HCT116 (cell line): ENCODE measurements around the gene MCC. TPM values are rescaled to one million over a fixed set of nuclear protein-coding genes. Genes with fewer than 3 reads are reported as not detected.

Experiments used
- ATAC-seq: fragments of 200-7000 bp; cut with Tn5 transposase; 2 replicates; pipeline ENCODE4 v1.9.1; 2020; ENCODE audit warnings: mild to moderate bottlenecking, moderate library complexity
- BruUV-seq: library from RNA; stranded (reverse); fragments of 400-500 nt; replicated peaks from 2 replicates; lab custom pipeline; 2021; lab: Mats Ljungman, UMichigan
- CTCF ChIA-PET: fragments of 300-600 bp; sonication (Branson Sonifier 250); formaldehyde crosslinking; loops from one replicate; lab custom pipeline; 2021; ENCODE audit warnings: antibody characterized with exemption; lab: Charles Lee
- POLR2A ChIA-PET: fragments of 300-600, 350-600 bp; sonication (Branson Sonifier 250); formaldehyde crosslinking; loops from one replicate; lab custom pipeline; 2021; ENCODE audit warnings: antibody characterized with exemption; lab: Charles Lee
- RAD21 ChIA-PET, 2 experiments: fragments of 300-600 bp; sonication (Branson Sonifier 250); formaldehyde crosslinking; loops; one replicate each; lab custom pipeline; 2023; ENCODE audit warnings: low total read pairs in 2 of 2; ENCODE audit not compliant: uncharacterized antibody in 2 of 2, unreplicated experiment in 2 of 2, low non-redundant PET in 1 of 2; lab: Charles Lee
- DNase-seq: peaks from one replicate; pipeline ENCODE4 v3.0.0-alpha.2; 2010; ENCODE audit warnings: low read depth, low spot score
- H2AFZ ChIP-seq: fragments of 200-600 bp; shearing (Covaris generic), sonication (generic); 2 replicates; pipeline ENCODE4 v1.6.1; 2017; ENCODE audit warnings: low read depth, mixed run types, mixed read lengths, antibody characterized with exemption, low read length; ENCODE audit not compliant: poor library complexity, severe bottlenecking
- H3K27ac ChIP-seq: 2 replicates; pipeline ENCODE4 v1.5.1; 2012; ENCODE audit warnings: low read depth, low read length
- H3K27me3 ChIP-seq: fragments of 200-600 bp; sonication (generic); 2 replicates; pipeline ENCODE4 v1.6.1; 2016; ENCODE audit warnings: mixed run types, low read length, mixed read lengths; ENCODE audit not compliant: insufficient read depth
- H3K36me3 ChIP-seq, 2 experiments: fragments of 200-500 bp in 1 of 2; fragments of 200-600 bp in 1 of 2; sonication (Bioruptor generic) in 1 of 2; sonication (generic) in 1 of 2; 2 replicates each; pipeline versions ENCODE4 v1.5.1 to v1.6.1; 2014 to 2016; ENCODE audit warnings: low read length in 2 of 2, inconsistent platforms in 1 of 2, mixed read lengths in 1 of 2, mixed run types in 1 of 2; ENCODE audit not compliant: insufficient read depth in 2 of 2, control insufficient read depth in 1 of 2
- H3K4me1 ChIP-seq, 2 experiments: fragments of 200-600 bp in 1 of 2; sonication (generic) in 1 of 2; 2 replicates each; pipeline versions ENCODE4 v1.5.1 to v1.6.1; 2012 to 2017; ENCODE audit warnings: low read length in 2 of 2, inconsistent platforms in 1 of 2, mild to moderate bottlenecking in 1 of 2, mixed read lengths in 1 of 2, mixed run types in 1 of 2, moderate library complexity in 1 of 2; ENCODE audit not compliant: insufficient read depth in 2 of 2, control insufficient read depth in 1 of 2
- H3K4me2 ChIP-seq: fragments of 200-600 bp; sonication (generic); 2 replicates; pipeline ENCODE4 v1.6.1; 2017; ENCODE audit warnings: mixed run types, low read length, mixed read lengths
- H3K4me3 ChIP-seq, 2 experiments: fragments of 200-600 bp in 1 of 2; sonication (generic) in 1 of 2; replicated peaks in 1 of 2; 2 replicates each; pipeline ENCODE4 v1.5.1; 2011 to 2016; ENCODE audit warnings: low read length in 2 of 2, control low read depth in 1 of 2, low read depth in 1 of 2, mild to moderate bottlenecking in 1 of 2, mixed read lengths in 1 of 2, mixed run types in 1 of 2
- H3K79me2 ChIP-seq: fragments of 200-600 bp; sonication (generic); 2 replicates; pipeline ENCODE4 v1.6.1; 2017; ENCODE audit warnings: mild to moderate bottlenecking, mixed run types, low read length, moderate library complexity, mixed read lengths; ENCODE audit not compliant: insufficient read depth
- H3K9ac ChIP-seq: fragments of 200-600 bp; sonication (generic); 2 replicates; pipeline ENCODE4 v1.6.1; 2016; ENCODE audit warnings: low read length, mixed read lengths
- H3K9me2 ChIP-seq: fragments of 200-600 bp; sonication (generic), shearing (Covaris generic); 2 replicates; pipeline ENCODE4 v1.6.1; 2017; ENCODE audit warnings: mixed run types, mild to moderate bottlenecking, moderate library complexity; ENCODE audit not compliant: insufficient read depth
- H3K9me3 ChIP-seq, 2 experiments: fragments of 200-500 bp in 1 of 2; fragments of 200-600 bp in 1 of 2; sonication (Bioruptor generic) in 1 of 2; sonication (generic) in 1 of 2; 2 replicates each; pipeline ENCODE4 v1.6.1; 2014 to 2017; ENCODE audit warnings: low read length in 2 of 2, mixed read lengths in 2 of 2, inconsistent platforms in 1 of 2, low read depth in 1 of 2, mild to moderate bottlenecking in 1 of 2, mixed run types in 1 of 2, moderate library complexity in 1 of 2; ENCODE audit not compliant: control insufficient read depth in 1 of 2, insufficient read depth in 1 of 2
- H4K20me1 ChIP-seq: fragments of 200-600 bp; sonication (generic), shearing (Covaris generic); 2 replicates; pipeline ENCODE4 v1.6.1; 2017; ENCODE audit warnings: mixed run types, mild to moderate bottlenecking, moderate library complexity; ENCODE audit not compliant: insufficient read depth
- CBX3 ChIP-seq: IDR thresholded peaks from 2 replicates; pipeline ENCODE4 v1.6.1; 2012; ENCODE audit warnings: low read depth
- EGR1 ChIP-seq: IDR thresholded peaks from 2 replicates; pipeline ENCODE4 v1.6.1; 2012; ENCODE audit warnings: low read depth
- ELF1 ChIP-seq: IDR thresholded peaks from 2 replicates; pipeline ENCODE4 v1.6.1; 2012; ENCODE audit warnings: low read depth, borderline replicate concordance
- EZH2 ChIP-seq: fragments of 200-600 bp; sonication (generic); IDR thresholded peaks from 2 replicates; pipeline ENCODE4 v1.6.1; 2017; ENCODE audit warnings: antibody characterized with exemption, mixed run types
- EZH2phosphoT487 ChIP-seq: fragments of 200-600 bp; IDR thresholded peaks from 2 replicates; pipeline ENCODE4 v1.6.1; 2018; ENCODE audit warnings: antibody characterized with exemption, borderline replicate concordance
- FOSL1 ChIP-seq: IDR thresholded peaks from 2 replicates; pipeline ENCODE4 v1.6.1; 2012; ENCODE audit warnings: low read depth
- JUND ChIP-seq: IDR thresholded peaks from 2 replicates; pipeline ENCODE4 v1.6.1; 2012
- POLR2A ChIP-seq: IDR thresholded peaks from 2 replicates; pipeline ENCODE4 v1.7.0; 2011; ENCODE audit warnings: borderline replicate concordance; ENCODE audit not compliant: insufficient read depth, insufficient read length; ENCODE audit errors: extremely low read depth
- SIN3A ChIP-seq: IDR thresholded peaks from 2 replicates; pipeline ENCODE4 v1.6.1; 2012; ENCODE audit warnings: low read depth
- SP1 ChIP-seq: IDR thresholded peaks from 2 replicates; pipeline ENCODE4 v1.6.1; 2012; ENCODE audit warnings: low read depth
- SRF ChIP-seq: IDR thresholded peaks from 2 replicates; pipeline ENCODE4 v1.6.1; 2012; ENCODE audit warnings: low read depth
- YY1 ChIP-seq: IDR thresholded peaks from 2 replicates; pipeline ENCODE4 v1.6.1; 2011; ENCODE audit warnings: low read length, low read depth, moderate library complexity, mild to moderate bottlenecking; ENCODE audit not compliant: insufficient replicate concordance; ENCODE audit errors: extremely low read depth
- ZFX ChIP-seq: fragments of 450-650 bp; IDR thresholded peaks from 2 replicates; pipeline ENCODE4 v1.6.1; 2017
- ZNF274 ChIP-seq: fragments of 200-500 bp; sonication (Bioruptor generic); IDR thresholded peaks from 2 replicates; pipeline ENCODE4 v1.6.1; 2014; ENCODE audit warnings: mild to moderate bottlenecking, low read depth, low read length, inconsistent platforms
- intact Hi-C: fragments of 100-400 bp; cut with micrococcal nuclease; formaldehyde crosslinking; loops from 2 replicates; pipeline ENCODE4 v1.10.0; 2022
- total RNA-seq: library from RNA; stranded (reverse); gene quantifications from one replicate; pipeline ENCODE4 v1.2.1, GENCODE V29; 2021; ENCODE audit not compliant: unreplicated experiment
- TF ChIP-seq, protein P1 (sequence below): IDR thresholded peaks from 2 replicates; pipeline ENCODE4 v1.6.1; 2012
- TF ChIP-seq, protein P2 (sequence below): IDR thresholded peaks from 2 replicates; pipeline ENCODE4 v1.6.1; 2012
- TF ChIP-seq, protein P3 (sequence below), 3 experiments: fragments of 200-600 bp in 1 of 3; sonication (generic) in 1 of 3; IDR thresholded peaks in 2 of 3; conservative IDR thresholded peaks in 1 of 3; 2 replicates each; pipeline ENCODE4 v1.5.1; 2012 to 2017; ENCODE audit warnings: low read depth in 2 of 3, low read length in 2 of 3, antibody characterized with exemption in 1 of 3, borderline replicate concordance in 1 of 3, control low read depth in 1 of 3, mild to moderate bottlenecking in 1 of 3, mixed read lengths in 1 of 3, mixed run types in 1 of 3, moderate library complexity in 1 of 3; ENCODE audit not compliant: insufficient read depth in 1 of 3
- TF ChIP-seq, protein P4 (sequence below): IDR thresholded peaks from 2 replicates; pipeline ENCODE4 v1.6.1; 2012; ENCODE audit warnings: low read depth
- TF ChIP-seq, protein P5 (sequence below): IDR thresholded peaks from 2 replicates; pipeline ENCODE4 v1.6.1; 2011; ENCODE audit warnings: mild to moderate bottlenecking, low read length, moderate library complexity; ENCODE audit not compliant: insufficient replicate concordance; ENCODE audit errors: extremely low read depth

Gene MCC
- total RNA-seq, 1 experiment from 2014 or later, result 20.1 TPM

DNA sequence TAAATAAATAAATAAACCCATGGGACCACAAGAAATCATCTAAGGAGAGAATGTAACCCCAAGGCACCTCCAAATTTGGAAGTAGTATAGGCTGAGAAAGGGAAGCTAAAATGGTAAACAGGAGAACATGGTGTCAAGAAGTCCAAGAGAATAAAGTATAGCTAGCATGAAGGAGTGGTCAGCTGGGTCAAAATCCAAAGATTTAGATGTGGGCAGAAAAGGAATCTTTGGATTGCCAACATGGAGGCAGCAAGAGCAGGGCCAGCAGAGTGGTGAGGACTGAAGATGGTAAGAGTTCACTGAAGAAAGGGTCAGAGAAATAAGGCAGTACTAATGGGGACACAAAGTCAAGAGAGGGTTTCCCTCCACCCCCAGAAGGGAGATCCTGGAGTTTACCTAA lies 106.5 kb downstream of the MCC start:
- ChIA-PET POLR2A (no interaction called here), RAD21 (no interaction called here), CTCF (no interaction called here)
- no peaks in the 10 kb centered on the region for H3K36me3 ChIP-seq
- H3K9me3 ChIP-seq, result no peaks in the 10 kb centered on the region
- no peaks in the 10 kb centered on the region for H3K79me2 ChIP-seq
- no peaks in the 10 kb centered on the region for H3K27me3 ChIP-seq
- BruUV-seq, result no TSS peak
- H3K4me3 ChIP-seq, result no peak overlapping the region
- no peaks in the 10 kb centered on the region for H3K4me1 ChIP-seq
- no peaks in the 10 kb centered on the region for H4K20me1 ChIP-seq
- TF ChIP-seq YY1 (no peak), EGR1 (no peak), SP1 (no peak), SRF (no peak), SIN3A (no peak), ZFX (no peak), ELF1 (no peak), EZH2phosphoT487 (no peak), ZNF274 (no peak), EZH2 (no peak), JUND (no peak), CBX3 (no peak), POLR2A (no peak), FOSL1 (no peak)
- TF ChIP-seq, protein P1, sequence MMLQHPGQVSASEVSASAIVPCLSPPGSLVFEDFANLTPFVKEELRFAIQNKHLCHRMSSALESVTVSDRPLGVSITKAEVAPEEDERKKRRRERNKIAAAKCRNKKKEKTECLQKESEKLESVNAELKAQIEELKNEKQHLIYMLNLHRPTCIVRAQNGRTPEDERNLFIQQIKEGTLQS, result no peak
- TF ChIP-seq, protein P2, sequence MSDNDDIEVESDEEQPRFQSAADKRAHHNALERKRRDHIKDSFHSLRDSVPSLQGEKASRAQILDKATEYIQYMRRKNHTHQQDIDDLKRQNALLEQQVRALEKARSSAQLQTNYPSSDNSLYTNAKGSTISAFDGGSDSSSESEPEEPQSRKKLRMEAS, result no peak
- TF ChIP-seq, protein P3, sequence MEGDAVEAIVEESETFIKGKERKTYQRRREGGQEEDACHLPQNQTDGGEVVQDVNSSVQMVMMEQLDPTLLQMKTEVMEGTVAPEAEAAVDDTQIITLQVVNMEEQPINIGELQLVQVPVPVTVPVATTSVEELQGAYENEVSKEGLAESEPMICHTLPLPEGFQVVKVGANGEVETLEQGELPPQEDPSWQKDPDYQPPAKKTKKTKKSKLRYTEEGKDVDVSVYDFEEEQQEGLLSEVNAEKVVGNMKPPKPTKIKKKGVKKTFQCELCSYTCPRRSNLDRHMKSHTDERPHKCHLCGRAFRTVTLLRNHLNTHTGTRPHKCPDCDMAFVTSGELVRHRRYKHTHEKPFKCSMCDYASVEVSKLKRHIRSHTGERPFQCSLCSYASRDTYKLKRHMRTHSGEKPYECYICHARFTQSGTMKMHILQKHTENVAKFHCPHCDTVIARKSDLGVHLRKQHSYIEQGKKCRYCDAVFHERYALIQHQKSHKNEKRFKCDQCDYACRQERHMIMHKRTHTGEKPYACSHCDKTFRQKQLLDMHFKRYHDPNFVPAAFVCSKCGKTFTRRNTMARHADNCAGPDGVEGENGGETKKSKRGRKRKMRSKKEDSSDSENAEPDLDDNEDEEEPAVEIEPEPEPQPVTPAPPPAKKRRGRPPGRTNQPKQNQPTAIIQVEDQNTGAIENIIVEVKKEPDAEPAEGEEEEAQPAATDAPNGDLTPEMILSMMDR (IDR thresholded peaks at IDR 0.05 in 2 of 3, conservative IDR thresholded peaks at IDR 0.05 in 1 of 3; ENCODE audit: borderline replicate concordance in 1 of 3, insufficient read depth in 1 of 3, low read depth in 2 of 3, low read length in 2 of 3), result no peak
- TF ChIP-seq, protein P4, sequence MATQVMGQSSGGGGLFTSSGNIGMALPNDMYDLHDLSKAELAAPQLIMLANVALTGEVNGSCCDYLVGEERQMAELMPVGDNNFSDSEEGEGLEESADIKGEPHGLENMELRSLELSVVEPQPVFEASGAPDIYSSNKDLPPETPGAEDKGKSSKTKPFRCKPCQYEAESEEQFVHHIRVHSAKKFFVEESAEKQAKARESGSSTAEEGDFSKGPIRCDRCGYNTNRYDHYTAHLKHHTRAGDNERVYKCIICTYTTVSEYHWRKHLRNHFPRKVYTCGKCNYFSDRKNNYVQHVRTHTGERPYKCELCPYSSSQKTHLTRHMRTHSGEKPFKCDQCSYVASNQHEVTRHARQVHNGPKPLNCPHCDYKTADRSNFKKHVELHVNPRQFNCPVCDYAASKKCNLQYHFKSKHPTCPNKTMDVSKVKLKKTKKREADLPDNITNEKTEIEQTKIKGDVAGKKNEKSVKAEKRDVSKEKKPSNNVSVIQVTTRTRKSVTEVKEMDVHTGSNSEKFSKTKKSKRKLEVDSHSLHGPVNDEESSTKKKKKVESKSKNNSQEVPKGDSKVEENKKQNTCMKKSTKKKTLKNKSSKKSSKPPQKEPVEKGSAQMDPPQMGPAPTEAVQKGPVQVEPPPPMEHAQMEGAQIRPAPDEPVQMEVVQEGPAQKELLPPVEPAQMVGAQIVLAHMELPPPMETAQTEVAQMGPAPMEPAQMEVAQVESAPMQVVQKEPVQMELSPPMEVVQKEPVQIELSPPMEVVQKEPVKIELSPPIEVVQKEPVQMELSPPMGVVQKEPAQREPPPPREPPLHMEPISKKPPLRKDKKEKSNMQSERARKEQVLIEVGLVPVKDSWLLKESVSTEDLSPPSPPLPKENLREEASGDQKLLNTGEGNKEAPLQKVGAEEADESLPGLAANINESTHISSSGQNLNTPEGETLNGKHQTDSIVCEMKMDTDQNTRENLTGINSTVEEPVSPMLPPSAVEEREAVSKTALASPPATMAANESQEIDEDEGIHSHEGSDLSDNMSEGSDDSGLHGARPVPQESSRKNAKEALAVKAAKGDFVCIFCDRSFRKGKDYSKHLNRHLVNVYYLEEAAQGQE, result no peak
- TF ChIP-seq, protein P5, sequence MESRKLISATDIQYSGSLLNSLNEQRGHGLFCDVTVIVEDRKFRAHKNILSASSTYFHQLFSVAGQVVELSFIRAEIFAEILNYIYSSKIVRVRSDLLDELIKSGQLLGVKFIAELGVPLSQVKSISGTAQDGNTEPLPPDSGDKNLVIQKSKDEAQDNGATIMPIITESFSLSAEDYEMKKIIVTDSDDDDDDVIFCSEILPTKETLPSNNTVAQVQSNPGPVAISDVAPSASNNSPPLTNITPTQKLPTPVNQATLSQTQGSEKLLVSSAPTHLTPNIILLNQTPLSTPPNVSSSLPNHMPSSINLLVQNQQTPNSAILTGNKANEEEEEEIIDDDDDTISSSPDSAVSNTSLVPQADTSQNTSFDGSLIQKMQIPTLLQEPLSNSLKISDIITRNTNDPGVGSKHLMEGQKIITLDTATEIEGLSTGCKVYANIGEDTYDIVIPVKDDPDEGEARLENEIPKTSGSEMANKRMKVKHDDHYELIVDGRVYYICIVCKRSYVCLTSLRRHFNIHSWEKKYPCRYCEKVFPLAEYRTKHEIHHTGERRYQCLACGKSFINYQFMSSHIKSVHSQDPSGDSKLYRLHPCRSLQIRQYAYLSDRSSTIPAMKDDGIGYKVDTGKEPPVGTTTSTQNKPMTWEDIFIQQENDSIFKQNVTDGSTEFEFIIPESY, result no peak
- intact Hi-C loops, result no loop called here
- H3K9ac ChIP-seq, result no peak overlapping the region
- no peak overlapping the region for H3K4me2 ChIP-seq
- no peaks in the 10 kb centered on the region for H3K9me2 ChIP-seq
- H3K27ac ChIP-seq, result no peak overlapping the region
- no peak overlapping the region for H2AFZ ChIP-seq
- DNase-seq (no peak), ATAC-seq (no peak)
